HCT116 (cell line): Measurements from ENCODE around the gene TLR7. TPM values are rescaled to one million over a fixed set of nuclear protein-coding genes. Genes with fewer than 3 reads are reported as not detected.

ENCODE experiments used
- ATAC-seq: fragments of 200-7000 bp; cut with Tn5 transposase; 2 replicates; pipeline ENCODE4 v1.9.1; 2020; ENCODE audit warnings: mild to moderate bottlenecking, moderate library complexity
- BruUV-seq: library from RNA; stranded (reverse); fragments of 400-500 nt; replicated peaks from 2 replicates; lab custom pipeline; 2021; lab: Mats Ljungman, UMichigan
- CTCF ChIA-PET: fragments of 300-600 bp; sonication (Branson Sonifier 250); formaldehyde crosslinking; loops from one replicate; lab custom pipeline; 2021; ENCODE audit warnings: antibody characterized with exemption; lab: Charles Lee
- POLR2A ChIA-PET: fragments of 300-600, 350-600 bp; sonication (Branson Sonifier 250); formaldehyde crosslinking; loops from one replicate; lab custom pipeline; 2021; ENCODE audit warnings: antibody characterized with exemption; lab: Charles Lee
- RAD21 ChIA-PET, 2 experiments: fragments of 300-600 bp; sonication (Branson Sonifier 250); formaldehyde crosslinking; loops; one replicate each; lab custom pipeline; 2023; ENCODE audit warnings: low total read pairs in 2 of 2; ENCODE audit not compliant: uncharacterized antibody in 2 of 2, unreplicated experiment in 2 of 2, low non-redundant PET in 1 of 2; lab: Charles Lee
- DNase-seq: peaks from one replicate; pipeline ENCODE4 v3.0.0-alpha.2; 2010; ENCODE audit warnings: low read depth, low spot score
- H2AFZ ChIP-seq: fragments of 200-600 bp; shearing (Covaris generic), sonication (generic); 2 replicates; pipeline ENCODE4 v1.6.1; 2017; ENCODE audit warnings: low read depth, mixed run types, mixed read lengths, antibody characterized with exemption, low read length; ENCODE audit not compliant: poor library complexity, severe bottlenecking
- H3K27ac ChIP-seq: 2 replicates; pipeline ENCODE4 v1.5.1; 2012; ENCODE audit warnings: low read depth, low read length
- H3K27me3 ChIP-seq: fragments of 200-600 bp; sonication (generic); 2 replicates; pipeline ENCODE4 v1.6.1; 2016; ENCODE audit warnings: mixed run types, low read length, mixed read lengths; ENCODE audit not compliant: insufficient read depth
- H3K36me3 ChIP-seq, 2 experiments: fragments of 200-500 bp in 1 of 2; fragments of 200-600 bp in 1 of 2; sonication (Bioruptor generic) in 1 of 2; sonication (generic) in 1 of 2; 2 replicates each; pipeline versions ENCODE4 v1.5.1 to v1.6.1; 2014 to 2016; ENCODE audit warnings: low read length in 2 of 2, inconsistent platforms in 1 of 2, mixed read lengths in 1 of 2, mixed run types in 1 of 2; ENCODE audit not compliant: insufficient read depth in 2 of 2, control insufficient read depth in 1 of 2
- H3K4me1 ChIP-seq, 2 experiments: fragments of 200-600 bp in 1 of 2; sonication (generic) in 1 of 2; 2 replicates each; pipeline versions ENCODE4 v1.5.1 to v1.6.1; 2012 to 2017; ENCODE audit warnings: low read length in 2 of 2, inconsistent platforms in 1 of 2, mild to moderate bottlenecking in 1 of 2, mixed read lengths in 1 of 2, mixed run types in 1 of 2, moderate library complexity in 1 of 2; ENCODE audit not compliant: insufficient read depth in 2 of 2, control insufficient read depth in 1 of 2
- H3K4me2 ChIP-seq: fragments of 200-600 bp; sonication (generic); 2 replicates; pipeline ENCODE4 v1.6.1; 2017; ENCODE audit warnings: mixed run types, low read length, mixed read lengths
- H3K4me3 ChIP-seq, 2 experiments: fragments of 200-600 bp in 1 of 2; sonication (generic) in 1 of 2; replicated peaks in 1 of 2; 2 replicates each; pipeline ENCODE4 v1.5.1; 2011 to 2016; ENCODE audit warnings: low read length in 2 of 2, control low read depth in 1 of 2, low read depth in 1 of 2, mild to moderate bottlenecking in 1 of 2, mixed read lengths in 1 of 2, mixed run types in 1 of 2
- H3K79me2 ChIP-seq: fragments of 200-600 bp; sonication (generic); 2 replicates; pipeline ENCODE4 v1.6.1; 2017; ENCODE audit warnings: mild to moderate bottlenecking, mixed run types, low read length, moderate library complexity, mixed read lengths; ENCODE audit not compliant: insufficient read depth
- H3K9ac ChIP-seq: fragments of 200-600 bp; sonication (generic); 2 replicates; pipeline ENCODE4 v1.6.1; 2016; ENCODE audit warnings: low read length, mixed read lengths
- H3K9me2 ChIP-seq: fragments of 200-600 bp; sonication (generic), shearing (Covaris generic); 2 replicates; pipeline ENCODE4 v1.6.1; 2017; ENCODE audit warnings: mixed run types, mild to moderate bottlenecking, moderate library complexity; ENCODE audit not compliant: insufficient read depth
- H3K9me3 ChIP-seq, 2 experiments: fragments of 200-500 bp in 1 of 2; fragments of 200-600 bp in 1 of 2; sonication (Bioruptor generic) in 1 of 2; sonication (generic) in 1 of 2; 2 replicates each; pipeline ENCODE4 v1.6.1; 2014 to 2017; ENCODE audit warnings: low read length in 2 of 2, mixed read lengths in 2 of 2, inconsistent platforms in 1 of 2, low read depth in 1 of 2, mild to moderate bottlenecking in 1 of 2, mixed run types in 1 of 2, moderate library complexity in 1 of 2; ENCODE audit not compliant: control insufficient read depth in 1 of 2, insufficient read depth in 1 of 2
- H4K20me1 ChIP-seq: fragments of 200-600 bp; sonication (generic), shearing (Covaris generic); 2 replicates; pipeline ENCODE4 v1.6.1; 2017; ENCODE audit warnings: mixed run types, mild to moderate bottlenecking, moderate library complexity; ENCODE audit not compliant: insufficient read depth
- FOSL1 ChIP-seq: IDR thresholded peaks from 2 replicates; pipeline ENCODE4 v1.6.1; 2012; ENCODE audit warnings: low read depth
- SP1 ChIP-seq: IDR thresholded peaks from 2 replicates; pipeline ENCODE4 v1.6.1; 2012; ENCODE audit warnings: low read depth
- TCF7L2 ChIP-seq: IDR thresholded peaks from 2 replicates; pipeline ENCODE4 v1.7.0; 2011; ENCODE audit warnings: borderline replicate concordance, inconsistent platforms; ENCODE audit not compliant: insufficient read depth, insufficient read length; ENCODE audit errors: extremely low read depth
- intact Hi-C: fragments of 100-400 bp; cut with micrococcal nuclease; formaldehyde crosslinking; loops from 2 replicates; pipeline ENCODE4 v1.10.0; 2022
- total RNA-seq: library from RNA; stranded (reverse); gene quantifications from one replicate; pipeline ENCODE4 v1.2.1, GENCODE V29; 2021; ENCODE audit not compliant: unreplicated experiment
- TF ChIP-seq, protein P1 (sequence below): IDR thresholded peaks from 2 replicates; pipeline ENCODE4 v1.6.1; 2012; ENCODE audit warnings: low read depth
- TF ChIP-seq, protein P2 (sequence below): IDR thresholded peaks from 2 replicates; pipeline ENCODE4 v1.6.1; 2011; ENCODE audit warnings: mild to moderate bottlenecking, low read length, moderate library complexity; ENCODE audit not compliant: insufficient replicate concordance; ENCODE audit errors: extremely low read depth
- TF ChIP-seq, protein P3 (sequence below), 3 experiments: fragments of 200-600 bp in 1 of 3; sonication (generic) in 1 of 3; IDR thresholded peaks in 2 of 3; conservative IDR thresholded peaks in 1 of 3; 2 replicates each; pipeline ENCODE4 v1.5.1; 2012 to 2017; ENCODE audit warnings: low read depth in 2 of 3, low read length in 2 of 3, antibody characterized with exemption in 1 of 3, borderline replicate concordance in 1 of 3, control low read depth in 1 of 3, mild to moderate bottlenecking in 1 of 3, mixed read lengths in 1 of 3, mixed run types in 1 of 3, moderate library complexity in 1 of 3; ENCODE audit not compliant: insufficient read depth in 1 of 3
- TF ChIP-seq, protein P4 (sequence below): IDR thresholded peaks from 2 replicates; pipeline ENCODE4 v1.6.1; 2012

Gene TLR7
- total RNA-seq, 1 experiment from 2014 or later = not detected

DNA sequence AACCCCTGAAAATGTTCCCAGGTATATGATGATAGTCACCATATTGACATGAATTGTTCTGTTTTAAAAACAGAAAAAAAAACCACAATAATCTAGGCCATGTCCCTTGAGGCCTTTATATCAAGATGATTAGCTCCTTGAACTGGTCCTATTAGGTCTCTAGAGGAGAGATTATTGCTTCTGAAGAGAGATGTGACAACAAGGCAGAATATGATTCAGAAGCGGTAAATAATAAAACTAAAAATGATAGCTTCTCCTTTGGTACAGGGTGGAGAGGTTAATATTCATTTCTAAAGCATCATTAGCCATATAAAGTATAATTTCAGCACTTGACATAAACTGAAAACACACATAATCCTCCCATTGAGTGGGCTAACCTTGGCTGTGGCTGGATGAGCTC, 65.4 kb downstream of the TLR7 start:
- RAD21 ChIA-PET = no interaction called here
- intact Hi-C loops = no loop called here

More for the DNA sequence above, 65.4 kb downstream of the TLR7 start:
- Histone ChIP-seq H3K36me3 (no peaks in the 10 kb centered on the region), H3K27me3 (no peaks in the 10 kb centered on the region), H3K4me3 (no peak overlapping the region), H3K9me3 (no peaks in the 10 kb centered on the region), H3K27ac (no peak overlapping the region), H3K4me1 (no peaks in the 10 kb centered on the region), H3K9ac (no peak overlapping the region), H3K9me2 (no peaks in the 10 kb centered on the region), H4K20me1 (no peaks in the 10 kb centered on the region), H3K4me2 (no peak overlapping the region), H2AFZ (no peak overlapping the region), H3K79me2 (no peaks in the 10 kb centered on the region)
- ChIA-PET POLR2A (no interaction called here), CTCF (no interaction called here)
- no TSS peak for BruUV-seq
- TF ChIP-seq SP1 = no peak
- TF ChIP-seq TCF7L2 = no peak
- TF ChIP-seq FOSL1 = no peak
- TF ChIP-seq, protein P1, sequence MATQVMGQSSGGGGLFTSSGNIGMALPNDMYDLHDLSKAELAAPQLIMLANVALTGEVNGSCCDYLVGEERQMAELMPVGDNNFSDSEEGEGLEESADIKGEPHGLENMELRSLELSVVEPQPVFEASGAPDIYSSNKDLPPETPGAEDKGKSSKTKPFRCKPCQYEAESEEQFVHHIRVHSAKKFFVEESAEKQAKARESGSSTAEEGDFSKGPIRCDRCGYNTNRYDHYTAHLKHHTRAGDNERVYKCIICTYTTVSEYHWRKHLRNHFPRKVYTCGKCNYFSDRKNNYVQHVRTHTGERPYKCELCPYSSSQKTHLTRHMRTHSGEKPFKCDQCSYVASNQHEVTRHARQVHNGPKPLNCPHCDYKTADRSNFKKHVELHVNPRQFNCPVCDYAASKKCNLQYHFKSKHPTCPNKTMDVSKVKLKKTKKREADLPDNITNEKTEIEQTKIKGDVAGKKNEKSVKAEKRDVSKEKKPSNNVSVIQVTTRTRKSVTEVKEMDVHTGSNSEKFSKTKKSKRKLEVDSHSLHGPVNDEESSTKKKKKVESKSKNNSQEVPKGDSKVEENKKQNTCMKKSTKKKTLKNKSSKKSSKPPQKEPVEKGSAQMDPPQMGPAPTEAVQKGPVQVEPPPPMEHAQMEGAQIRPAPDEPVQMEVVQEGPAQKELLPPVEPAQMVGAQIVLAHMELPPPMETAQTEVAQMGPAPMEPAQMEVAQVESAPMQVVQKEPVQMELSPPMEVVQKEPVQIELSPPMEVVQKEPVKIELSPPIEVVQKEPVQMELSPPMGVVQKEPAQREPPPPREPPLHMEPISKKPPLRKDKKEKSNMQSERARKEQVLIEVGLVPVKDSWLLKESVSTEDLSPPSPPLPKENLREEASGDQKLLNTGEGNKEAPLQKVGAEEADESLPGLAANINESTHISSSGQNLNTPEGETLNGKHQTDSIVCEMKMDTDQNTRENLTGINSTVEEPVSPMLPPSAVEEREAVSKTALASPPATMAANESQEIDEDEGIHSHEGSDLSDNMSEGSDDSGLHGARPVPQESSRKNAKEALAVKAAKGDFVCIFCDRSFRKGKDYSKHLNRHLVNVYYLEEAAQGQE = no peak
- TF ChIP-seq, protein P2, sequence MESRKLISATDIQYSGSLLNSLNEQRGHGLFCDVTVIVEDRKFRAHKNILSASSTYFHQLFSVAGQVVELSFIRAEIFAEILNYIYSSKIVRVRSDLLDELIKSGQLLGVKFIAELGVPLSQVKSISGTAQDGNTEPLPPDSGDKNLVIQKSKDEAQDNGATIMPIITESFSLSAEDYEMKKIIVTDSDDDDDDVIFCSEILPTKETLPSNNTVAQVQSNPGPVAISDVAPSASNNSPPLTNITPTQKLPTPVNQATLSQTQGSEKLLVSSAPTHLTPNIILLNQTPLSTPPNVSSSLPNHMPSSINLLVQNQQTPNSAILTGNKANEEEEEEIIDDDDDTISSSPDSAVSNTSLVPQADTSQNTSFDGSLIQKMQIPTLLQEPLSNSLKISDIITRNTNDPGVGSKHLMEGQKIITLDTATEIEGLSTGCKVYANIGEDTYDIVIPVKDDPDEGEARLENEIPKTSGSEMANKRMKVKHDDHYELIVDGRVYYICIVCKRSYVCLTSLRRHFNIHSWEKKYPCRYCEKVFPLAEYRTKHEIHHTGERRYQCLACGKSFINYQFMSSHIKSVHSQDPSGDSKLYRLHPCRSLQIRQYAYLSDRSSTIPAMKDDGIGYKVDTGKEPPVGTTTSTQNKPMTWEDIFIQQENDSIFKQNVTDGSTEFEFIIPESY = no peak
- TF ChIP-seq, protein P3, sequence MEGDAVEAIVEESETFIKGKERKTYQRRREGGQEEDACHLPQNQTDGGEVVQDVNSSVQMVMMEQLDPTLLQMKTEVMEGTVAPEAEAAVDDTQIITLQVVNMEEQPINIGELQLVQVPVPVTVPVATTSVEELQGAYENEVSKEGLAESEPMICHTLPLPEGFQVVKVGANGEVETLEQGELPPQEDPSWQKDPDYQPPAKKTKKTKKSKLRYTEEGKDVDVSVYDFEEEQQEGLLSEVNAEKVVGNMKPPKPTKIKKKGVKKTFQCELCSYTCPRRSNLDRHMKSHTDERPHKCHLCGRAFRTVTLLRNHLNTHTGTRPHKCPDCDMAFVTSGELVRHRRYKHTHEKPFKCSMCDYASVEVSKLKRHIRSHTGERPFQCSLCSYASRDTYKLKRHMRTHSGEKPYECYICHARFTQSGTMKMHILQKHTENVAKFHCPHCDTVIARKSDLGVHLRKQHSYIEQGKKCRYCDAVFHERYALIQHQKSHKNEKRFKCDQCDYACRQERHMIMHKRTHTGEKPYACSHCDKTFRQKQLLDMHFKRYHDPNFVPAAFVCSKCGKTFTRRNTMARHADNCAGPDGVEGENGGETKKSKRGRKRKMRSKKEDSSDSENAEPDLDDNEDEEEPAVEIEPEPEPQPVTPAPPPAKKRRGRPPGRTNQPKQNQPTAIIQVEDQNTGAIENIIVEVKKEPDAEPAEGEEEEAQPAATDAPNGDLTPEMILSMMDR (IDR thresholded peaks at IDR 0.05 in 2 of 3, conservative IDR thresholded peaks at IDR 0.05 in 1 of 3; ENCODE audit: borderline replicate concordance in 1 of 3, insufficient read depth in 1 of 3, low read depth in 2 of 3, low read length in 2 of 3) = no peak
- TF ChIP-seq, protein P4, sequence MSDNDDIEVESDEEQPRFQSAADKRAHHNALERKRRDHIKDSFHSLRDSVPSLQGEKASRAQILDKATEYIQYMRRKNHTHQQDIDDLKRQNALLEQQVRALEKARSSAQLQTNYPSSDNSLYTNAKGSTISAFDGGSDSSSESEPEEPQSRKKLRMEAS = no peak
- ATAC-seq (no peak), DNase-seq (no peak)
